HG03558 (cell line): ENCODE results near the gene LORICRIN.
"Not testable (repeated sequence)": the region's sequence is repeated elsewhere in the genome, so short reads cannot be mapped to it uniquely, and the experiment has no call there.

Source experiments
- ATAC-seq: cut with Tn5 transposase; IDR thresholded peaks from one replicate; pipeline ENCODE4 v1.9.1; 2021; ENCODE audit warnings: moderate number of reproducible peaks; ENCODE audit not compliant: unreplicated experiment; ENCODE audit errors: extremely low read depth

The LORICRIN gene

GRCh38 chr1:153259387-153259786 lies at the start of gene LORICRIN:
Gene LORICRIN (plus strand): TSS chr1:153259687. CDS start chr1:153260950, 1,263 bp downstream.
- ATAC-seq: no peak

GRCh38 chr1:153210206-153210605 lies 49.3 kb upstream of the LORICRIN start:
- no peak for ATAC-seq

- no peak for ATAC-seq
These were observed 47.3 kb upstream of the LORICRIN start for GRCh38 chr1:153212201-153212600.

GRCh38 chr1:153213519-153213918 lies 46.0 kb upstream of the LORICRIN start:
- ATAC-seq: no peak

- no peak for ATAC-seq
These were observed 42.3 kb upstream of the LORICRIN start, which contains the start of gene PRR9 for GRCh38 chr1:153217212-153217611. Gene PRR9 (plus strand): TSS chr1:153217584. CDS start chr1:153218145, 561 bp downstream.

GRCh38 chr1:153217744-153218416 lies 41.6 kb upstream of the LORICRIN start:
- ATAC-seq: no peak

- ATAC-seq: no peak
These were observed 38.7 kb upstream of the LORICRIN start for GRCh38 chr1:153220606-153221303.

GRCh38 chr1:153223040-153223891 lies 36.2 kb upstream of the LORICRIN start:
- ATAC-seq: not testable (repeated sequence)

- no peak for ATAC-seq
These were observed 31.7 kb upstream of the LORICRIN start for GRCh38 chr1:153227810-153228209.

GRCh38 chr1:153228491-153228890 lies 31.0 kb upstream of the LORICRIN start:
- no peak for ATAC-seq

- not testable (repeated sequence) for ATAC-seq
These were observed 30.2 kb upstream of the LORICRIN start for GRCh38 chr1:153229076-153229829.

- no peak for ATAC-seq
These were observed 28.1 kb upstream of the LORICRIN start for GRCh38 chr1:153231363-153231762.

- no peak for ATAC-seq
These were observed 27.7 kb upstream of the LORICRIN start for GRCh38 chr1:153231785-153232184.

- no peak for ATAC-seq
These were observed 26.9 kb upstream of the LORICRIN start for GRCh38 chr1:153232553-153232952.

- ATAC-seq: no peak
These were observed 26.0 kb upstream of the LORICRIN start for GRCh38 chr1:153233448-153233847.

- no peak for ATAC-seq
These were observed 21.0 kb upstream of the LORICRIN start for GRCh38 chr1:153238527-153238926.

- no peak for ATAC-seq
These were observed 17.3 kb upstream of the LORICRIN start for GRCh38 chr1:153242160-153242559.

GRCh38 chr1:153245466-153245865 lies 14.0 kb upstream of the LORICRIN start:
- no peak for ATAC-seq

GRCh38 chr1:153246018-153246417 lies 13.5 kb upstream of the LORICRIN start:
- no peak for ATAC-seq

GRCh38 chr1:153246825-153247224 lies 12.7 kb upstream of the LORICRIN start:
- ATAC-seq: no peak
